WERI-Rb-1 (cell line): ENCODE data around the gene BICDL1.

Experiments
- DNase-seq: peaks from one replicate; pipeline ENCODE4 v3.0.0-alpha.2; 2020
- H3K27ac ChIP-seq: fragments of 250-450 bp; sonication (Bioruptor Pico); 2 replicates; pipeline ENCODE4 v1.5.1; 2020; ENCODE audit warnings: mild to moderate bottlenecking, moderate library complexity
- H3K27me3 ChIP-seq: fragments of 250-450 bp; sonication (Bioruptor Pico); 2 replicates; pipeline ENCODE4 v1.5.1; 2021; ENCODE audit warnings: mild to moderate bottlenecking, low read depth, moderate library complexity; ENCODE audit not compliant: insufficient read depth, severe bottlenecking
- H3K36me3 ChIP-seq: fragments of 250-450 bp; sonication (Bioruptor Pico); 2 replicates; pipeline ENCODE4 v1.5.1; 2020; ENCODE audit warnings: mild to moderate bottlenecking, moderate library complexity
- H3K4me3 ChIP-seq: 2 replicates; pipeline ENCODE4 v1.5.1; 2011; ENCODE audit warnings: low read depth, mild to moderate bottlenecking, control low read depth, low read length
- H3K9me3 ChIP-seq: fragments of 250-450 bp; sonication (Bioruptor Pico); 2 replicates; pipeline ENCODE4 v1.5.1; 2021; ENCODE audit warnings: mild to moderate bottlenecking, moderate library complexity; ENCODE audit not compliant: severe bottlenecking
- TF ChIP-seq, protein P1 (sequence below): IDR thresholded peaks from 2 replicates; pipeline ENCODE4 v1.5.1; 2011; ENCODE audit warnings: low read depth, mild to moderate bottlenecking, control low read depth, inconsistent platforms, low read length

Gene BICDL1

DNA sequence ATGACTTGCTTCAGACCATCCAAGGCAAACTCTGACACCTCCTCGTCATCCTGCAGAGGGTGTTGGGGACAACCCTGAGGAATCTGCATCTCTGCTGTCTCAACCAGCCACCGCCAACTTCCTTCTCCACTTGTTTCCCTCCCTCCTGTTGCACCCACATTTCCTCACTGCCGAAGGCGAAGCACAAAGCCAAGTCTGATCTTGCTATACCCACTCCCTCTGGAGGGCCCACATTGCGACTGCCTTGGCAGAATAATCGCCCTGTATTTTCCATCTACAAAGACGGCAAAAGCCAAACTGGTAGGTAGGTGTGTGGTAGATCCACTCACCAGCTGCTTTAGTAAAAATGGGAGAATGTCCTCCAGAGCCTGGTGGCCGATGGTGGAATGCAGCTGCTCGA, 149.3 kb downstream of the BICDL1 start:
- Histone ChIP-seq H3K27ac (no peak overlapping the region), H3K36me3 (peaks cover 96% of the 10 kb centered on the region), H3K4me3 (no peak overlapping the region), H3K9me3 (no peaks in the 10 kb centered on the region), H3K27me3 (no peaks in the 10 kb centered on the region)
- no peak for DNase-seq
- TF ChIP-seq, protein P1, sequence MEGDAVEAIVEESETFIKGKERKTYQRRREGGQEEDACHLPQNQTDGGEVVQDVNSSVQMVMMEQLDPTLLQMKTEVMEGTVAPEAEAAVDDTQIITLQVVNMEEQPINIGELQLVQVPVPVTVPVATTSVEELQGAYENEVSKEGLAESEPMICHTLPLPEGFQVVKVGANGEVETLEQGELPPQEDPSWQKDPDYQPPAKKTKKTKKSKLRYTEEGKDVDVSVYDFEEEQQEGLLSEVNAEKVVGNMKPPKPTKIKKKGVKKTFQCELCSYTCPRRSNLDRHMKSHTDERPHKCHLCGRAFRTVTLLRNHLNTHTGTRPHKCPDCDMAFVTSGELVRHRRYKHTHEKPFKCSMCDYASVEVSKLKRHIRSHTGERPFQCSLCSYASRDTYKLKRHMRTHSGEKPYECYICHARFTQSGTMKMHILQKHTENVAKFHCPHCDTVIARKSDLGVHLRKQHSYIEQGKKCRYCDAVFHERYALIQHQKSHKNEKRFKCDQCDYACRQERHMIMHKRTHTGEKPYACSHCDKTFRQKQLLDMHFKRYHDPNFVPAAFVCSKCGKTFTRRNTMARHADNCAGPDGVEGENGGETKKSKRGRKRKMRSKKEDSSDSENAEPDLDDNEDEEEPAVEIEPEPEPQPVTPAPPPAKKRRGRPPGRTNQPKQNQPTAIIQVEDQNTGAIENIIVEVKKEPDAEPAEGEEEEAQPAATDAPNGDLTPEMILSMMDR, result no peak

DNA sequence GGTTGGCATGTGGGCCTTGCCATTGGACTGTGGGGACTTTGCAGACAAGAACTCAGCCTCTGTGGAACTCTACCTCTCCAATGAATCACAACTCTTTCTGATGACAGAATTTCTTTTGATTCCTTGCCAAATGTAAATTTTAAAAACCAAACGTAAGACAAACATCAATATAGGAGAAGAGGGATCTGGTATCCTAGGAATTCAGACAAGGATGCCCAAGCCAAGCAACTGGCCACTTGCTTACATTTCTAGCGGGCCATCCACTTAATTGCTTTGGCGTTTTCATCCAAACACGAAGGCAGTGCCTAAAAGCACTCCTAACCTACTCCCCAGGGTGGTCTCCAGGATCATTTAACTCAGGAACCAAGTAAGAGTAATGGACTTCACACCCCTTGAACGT, 150.9 kb downstream of the BICDL1 start:
- Histone ChIP-seq H3K4me3 (no peak overlapping the region), H3K27ac (no peak overlapping the region), H3K9me3 (no peaks in the 10 kb centered on the region), H3K36me3 (peaks cover 95% of the 10 kb centered on the region), H3K27me3 (no peaks in the 10 kb centered on the region)
- DNase-seq, result no peak
- TF ChIP-seq, protein P1, result no peak

DNA sequence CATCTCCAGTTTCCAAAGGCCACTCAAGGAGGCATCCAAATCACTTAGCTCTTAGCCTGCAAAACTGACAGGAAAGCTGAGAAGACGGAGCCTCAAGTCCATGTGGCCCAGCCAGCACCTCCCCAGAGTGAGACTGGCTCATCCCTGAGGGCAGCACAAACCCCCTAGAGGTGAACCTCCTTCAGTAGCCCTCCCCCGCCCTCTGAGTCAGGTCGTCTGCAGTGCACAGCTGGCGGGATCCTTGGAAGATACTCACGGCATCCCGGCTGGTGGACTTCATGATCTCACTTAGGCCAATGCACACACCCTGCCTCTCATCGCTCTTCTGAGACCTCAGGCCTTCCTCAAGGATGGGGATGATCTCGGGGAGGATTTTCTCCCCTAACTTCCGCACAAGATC, 151.6 kb downstream of the BICDL1 start:
- Histone ChIP-seq H3K4me3 (no peak overlapping the region), H3K9me3 (no peaks in the 10 kb centered on the region), H3K36me3 (peaks cover 95% of the 10 kb centered on the region), H3K27me3 (no peaks in the 10 kb centered on the region), H3K27ac (no peak overlapping the region)
- TF ChIP-seq, protein P1, result no peak
- DNase-seq, result no peak

DNA sequence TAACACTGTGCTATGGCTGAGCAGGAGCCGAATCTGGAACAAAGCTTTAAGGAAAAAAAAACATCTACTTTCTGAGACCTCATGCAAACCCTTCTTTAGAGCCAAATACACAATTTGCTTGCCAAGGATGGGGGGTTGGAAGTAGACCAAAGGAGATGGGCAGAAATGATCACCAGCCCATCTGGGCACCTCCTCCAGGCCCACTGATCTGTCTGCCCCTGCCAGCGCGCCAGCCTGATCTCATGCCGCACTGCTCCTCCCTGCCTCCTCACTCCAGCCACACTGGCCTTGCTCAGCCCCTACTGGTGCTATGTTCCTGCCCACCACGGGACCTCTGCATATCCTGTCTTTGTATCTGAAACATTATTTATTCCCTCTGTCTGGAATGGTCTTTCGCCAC, 152.3 kb downstream of the BICDL1 start:
- Histone ChIP-seq H3K4me3 (no peak overlapping the region), H3K27me3 (no peaks in the 10 kb centered on the region), H3K9me3 (no peaks in the 10 kb centered on the region), H3K27ac (no peak overlapping the region), H3K36me3 (peaks cover 93% of the 10 kb centered on the region)
- TF ChIP-seq, protein P1, result no peak
- DNase-seq, result no peak

DNA sequence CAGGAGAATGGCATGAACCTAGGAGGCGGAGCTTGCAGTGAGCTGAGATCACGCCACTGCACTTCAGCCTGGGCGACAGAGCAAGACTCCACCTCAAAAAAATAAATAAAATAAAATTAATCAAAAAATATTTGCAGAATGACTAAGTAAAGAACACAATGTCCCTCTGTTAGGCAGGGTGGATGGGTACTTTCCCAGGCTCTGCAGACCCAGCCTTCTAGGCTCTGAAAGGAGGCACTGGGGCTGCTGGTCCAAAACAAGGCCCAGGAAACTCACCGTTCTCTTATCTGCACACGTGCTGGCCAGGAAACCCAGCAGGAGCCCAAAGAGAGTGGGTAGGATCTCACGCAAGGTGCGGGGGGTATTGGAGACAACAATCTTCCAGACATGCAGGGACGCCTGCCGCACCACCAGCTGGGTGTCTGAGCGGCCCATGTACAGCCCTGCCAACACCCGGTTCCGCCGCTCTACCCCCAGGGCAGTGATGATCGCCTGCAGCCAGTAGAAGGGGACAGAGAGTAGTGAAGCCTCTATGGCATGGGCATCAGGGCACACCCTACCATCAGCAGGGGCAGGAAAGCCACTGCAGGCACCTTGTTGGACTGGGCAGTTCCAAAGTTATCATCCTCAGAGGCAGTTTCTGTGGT, 153.3 kb downstream of the BICDL1 start:
- no peak for DNase-seq
- TF ChIP-seq, protein P1, result no peak
- no peak overlapping the region for H3K4me3 ChIP-seq
- H3K9me3 ChIP-seq, result no peaks in the 10 kb centered on the region
- peaks cover 94% of the 10 kb centered on the region for H3K36me3 ChIP-seq
- no peak overlapping the region for H3K27ac ChIP-seq
- no peaks in the 10 kb centered on the region for H3K27me3 ChIP-seq
